ENCODE results near the gene RNF222.

Gene RNF222

DNA sequence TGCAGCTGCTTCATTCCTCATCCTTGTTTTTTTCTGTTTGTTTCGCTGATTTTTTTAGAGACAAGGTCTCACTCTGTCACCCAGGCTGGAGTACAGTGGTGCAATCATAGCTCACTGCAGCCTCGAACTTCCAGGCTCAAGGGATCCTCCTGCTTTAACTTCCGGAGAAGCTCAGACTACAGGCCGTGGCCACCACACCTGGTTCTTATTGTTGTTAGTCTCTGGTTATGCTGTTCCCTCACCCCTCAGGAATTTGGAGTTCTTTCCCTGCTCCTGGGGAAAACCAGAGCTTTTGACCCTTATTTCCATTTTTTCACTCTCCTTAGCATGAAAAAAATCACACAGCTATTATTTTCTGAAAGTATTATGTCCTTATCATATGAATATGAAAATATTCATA lies 56.2 kb downstream of the RNF222 start:
- TF ChIP-seq, protein P1, sequence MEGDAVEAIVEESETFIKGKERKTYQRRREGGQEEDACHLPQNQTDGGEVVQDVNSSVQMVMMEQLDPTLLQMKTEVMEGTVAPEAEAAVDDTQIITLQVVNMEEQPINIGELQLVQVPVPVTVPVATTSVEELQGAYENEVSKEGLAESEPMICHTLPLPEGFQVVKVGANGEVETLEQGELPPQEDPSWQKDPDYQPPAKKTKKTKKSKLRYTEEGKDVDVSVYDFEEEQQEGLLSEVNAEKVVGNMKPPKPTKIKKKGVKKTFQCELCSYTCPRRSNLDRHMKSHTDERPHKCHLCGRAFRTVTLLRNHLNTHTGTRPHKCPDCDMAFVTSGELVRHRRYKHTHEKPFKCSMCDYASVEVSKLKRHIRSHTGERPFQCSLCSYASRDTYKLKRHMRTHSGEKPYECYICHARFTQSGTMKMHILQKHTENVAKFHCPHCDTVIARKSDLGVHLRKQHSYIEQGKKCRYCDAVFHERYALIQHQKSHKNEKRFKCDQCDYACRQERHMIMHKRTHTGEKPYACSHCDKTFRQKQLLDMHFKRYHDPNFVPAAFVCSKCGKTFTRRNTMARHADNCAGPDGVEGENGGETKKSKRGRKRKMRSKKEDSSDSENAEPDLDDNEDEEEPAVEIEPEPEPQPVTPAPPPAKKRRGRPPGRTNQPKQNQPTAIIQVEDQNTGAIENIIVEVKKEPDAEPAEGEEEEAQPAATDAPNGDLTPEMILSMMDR (IDR thresholded peaks at IDR 0.05; ENCODE audit: low read depth, low read length, missing control alignments), result no peak
- in situ Hi-C loops (cut with HindIII; ENCODE audit: low sequenced_read_pairs), result no loop called here
- DNase-seq (ENCODE audit: low read depth), result no peak
- H3K4me3 ChIP-seq (ENCODE audit: low read depth, low read length), result no peak overlapping the region

Data from astrocyte of the cerebellum (primary cell).